Activated CD8-positive, alpha-beta T cell treated with anti-CD3 and anti-CD28 coated beads, Interleukin-2, amount 10 ng/mL, durations not matched to agents 7 days and 5 days (primary cell): Measurements from ENCODE around the gene UBQLN1. TPM values are rescaled to one million over a fixed set of nuclear protein-coding genes. Genes with fewer than 3 reads are reported as not detected.
A peak's percentile ranks its signal among the peaks of the same experiment; 100 is the strongest.
"Not testable (repeated sequence)": the region's sequence is repeated elsewhere in the genome, so short reads cannot be mapped to it uniquely, and the experiment has no call there.

Source experiments
- ATAC-seq: fragments of 150-1000 bp; cut with Tn5 transposase; one replicate; pipeline ENCODE4 v1.10.0; 2021; ENCODE audit warnings: moderate library complexity
- CTCF ChIA-PET: fragments of 350-600 bp; sonication (Branson Sonifier 250); formaldehyde crosslinking; loops from one replicate; lab custom pipeline; 2021; ENCODE audit warnings: antibody characterized with exemption; lab: Charles Lee
- POLR2A ChIA-PET: fragments of 350-600 bp; sonication (Branson Sonifier 250); formaldehyde crosslinking; loops from one replicate; lab custom pipeline; 2021; ENCODE audit warnings: antibody characterized with exemption; lab: Charles Lee
- DNase-seq: peaks from one replicate; pipeline ENCODE4 v3.0.0-alpha.2; 2020
- H3K27ac Mint-ChIP-seq: one replicate; pipeline ENCODE4 v1.8.0; 2021; ENCODE audit warnings: mild to moderate bottlenecking, mixed read lengths
- H3K27me3 Mint-ChIP-seq: one replicate; pipeline ENCODE4 v1.8.0; 2021; ENCODE audit warnings: low read depth, mixed read lengths
- H3K36me3 Mint-ChIP-seq: one replicate; pipeline ENCODE4 v1.8.0; 2021; ENCODE audit warnings: low read depth, mixed read lengths
- H3K4me1 Mint-ChIP-seq: one replicate; pipeline ENCODE4 v1.8.0; 2021; ENCODE audit warnings: low read depth, mixed read lengths
- H3K4me3 Mint-ChIP-seq: one replicate; pipeline ENCODE4 v1.8.0; 2021; ENCODE audit warnings: mild to moderate bottlenecking, mixed read lengths
- H3K9me3 Mint-ChIP-seq: one replicate; pipeline ENCODE4 v1.8.0; 2022; ENCODE audit warnings: mixed read lengths; ENCODE audit not compliant: insufficient read depth
- total RNA-seq, 2 experiments: library from RNA; stranded (reverse); gene quantifications; one replicate each; pipeline ENCODE4 v1.2.3, GENCODE V29; 2021

The UBQLN1 gene
- total RNA-seq, 2 experiments from 2014 or later = 95.8 to 98.2 TPM

DNA sequence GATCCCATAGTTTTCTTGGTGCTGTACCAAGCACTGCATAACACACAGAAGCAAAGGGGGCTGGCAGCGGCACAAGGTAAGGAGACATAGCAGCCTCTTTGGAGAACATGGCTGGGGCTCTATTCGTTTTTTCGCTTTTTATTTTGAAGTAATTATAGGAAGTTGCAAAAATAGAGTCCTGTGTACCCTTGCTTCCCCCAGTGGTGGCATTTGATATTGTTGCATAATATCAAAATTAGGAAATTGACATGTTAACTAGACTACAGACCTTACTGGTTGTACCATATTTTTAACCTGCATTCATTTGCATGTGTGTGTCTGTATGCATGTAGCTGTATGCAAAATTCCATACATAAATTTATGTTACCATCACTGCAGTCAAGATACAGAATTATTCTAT is 6.6 kb upstream of the UBQLN1 start:
- ChIA-PET CTCF (interaction anchor here (1.9 kb wide), 1 partner anchor 94 kb away, joined by 4 read pairs; no protein-coding TSS in a partner anchor), POLR2A (no interaction called here)
- H3K36me3 Mint-ChIP-seq = no peaks in the 10 kb centered on the region
- H3K27me3 Mint-ChIP-seq = no peaks in the 10 kb centered on the region
- no peak for ATAC-seq
- H3K4me1 Mint-ChIP-seq = peaks cover 1% of the 10 kb centered on the region
- H3K9me3 Mint-ChIP-seq = no peaks in the 10 kb centered on the region
- DNase-seq = no peak
- no peak overlapping the region for H3K4me3 Mint-ChIP-seq
- H3K27ac Mint-ChIP-seq = no peak overlapping the region

DNA sequence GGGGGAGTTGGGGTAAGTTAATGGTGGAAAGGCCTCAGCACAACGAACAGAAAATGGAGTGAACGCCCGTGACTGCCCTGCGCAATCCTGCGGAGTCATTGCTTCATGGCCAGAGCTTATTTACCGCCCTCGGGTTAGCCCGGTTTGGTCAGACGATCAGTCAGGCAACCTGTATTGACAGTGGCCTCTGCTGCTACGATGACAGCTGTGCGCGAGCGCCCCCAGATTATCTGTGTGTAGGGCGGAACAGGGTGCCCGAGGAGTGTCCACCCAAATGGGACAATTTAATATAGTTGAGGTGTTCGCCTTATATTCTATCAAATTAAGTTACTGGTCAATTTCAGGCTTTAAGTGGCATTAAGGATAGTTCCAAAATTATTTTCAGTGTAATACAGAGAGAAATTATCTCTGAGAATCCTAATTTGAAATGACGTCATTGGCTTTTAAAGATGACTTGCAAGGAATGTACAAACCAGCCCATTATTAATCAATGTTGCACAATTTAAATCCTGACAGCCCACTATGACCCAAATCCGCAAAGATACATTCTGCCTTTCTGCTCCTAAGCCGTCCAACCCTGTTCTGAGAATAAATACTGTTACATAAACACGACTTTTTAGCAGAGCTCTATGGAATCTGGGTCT is 879 bp upstream of the UBQLN1 start:
- peak overlapping the region; percentile 78 for H3K4me3 Mint-ChIP-seq
- H3K4me1 Mint-ChIP-seq = peaks cover 32% of the 10 kb centered on the region
- DNase-seq = peak; percentile 70
- ATAC-seq = peak; percentile 16
- H3K36me3 Mint-ChIP-seq = peaks cover 24% of the 10 kb centered on the region
- peak overlapping the region; percentile 99 for H3K27ac Mint-ChIP-seq
- CTCF ChIA-PET = interaction anchor here (0.6 to 3.4 kb wide), 14 partner anchors 9 to 373 kb away, joined by 3 to 14 read pairs (median 4); partner anchors contain the start of gene IDNK
- no peaks in the 10 kb centered on the region for H3K9me3 Mint-ChIP-seq
- no peaks in the 10 kb centered on the region for H3K27me3 Mint-ChIP-seq
- POLR2A ChIA-PET = interaction anchor here (0.6 to 3.2 kb wide), 23 partner anchors 9 to 297 kb away, joined by 3 to 38 read pairs (median 5); partner anchors contain the start of genes HNRNPK, IDNK, KIF27 and RMI1

DNA sequence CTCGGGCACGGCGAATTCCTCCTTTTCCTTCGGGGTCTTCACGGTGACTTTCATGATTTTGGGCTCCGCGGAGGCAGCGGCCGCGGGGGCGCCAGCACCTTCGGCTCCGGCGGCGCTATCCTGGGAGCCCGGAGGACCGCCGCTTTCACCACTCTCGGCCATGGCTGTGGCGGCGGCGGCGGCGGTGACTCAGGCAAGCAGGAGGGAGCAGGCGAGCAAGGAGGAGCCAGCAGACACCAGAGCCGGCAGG is 315 bp downstream of the UBQLN1 start:
- POLR2A ChIA-PET = interaction anchor here (0.9 to 3.2 kb wide), 21 partner anchors 9 to 589 kb away, joined by 3 to 38 read pairs (median 5); partner anchors contain the start of genes HNRNPK, IDNK, KIF27 and RMI1
- H3K27me3 Mint-ChIP-seq = no peaks in the 10 kb centered on the region
- peaks cover 36% of the 10 kb centered on the region for H3K4me1 Mint-ChIP-seq

GRCh38 chr9:83706676-83707517 is 861 bp downstream of the UBQLN1 start:
- peaks cover 27% of the 10 kb centered on the region for H3K36me3 Mint-ChIP-seq
- no peaks in the 10 kb centered on the region for H3K9me3 Mint-ChIP-seq
- peak; percentile 45 for ATAC-seq
- H3K4me3 Mint-ChIP-seq = peak overlapping the region; percentile 78
- ChIA-PET POLR2A (interaction anchor here (0.9 to 3.2 kb wide), 20 partner anchors 8 to 589 kb away, joined by 3 to 38 read pairs (median 6); partner anchors contain the start of genes HNRNPK, IDNK, KIF27 and RMI1), CTCF (interaction anchor here (0.5 to 3.4 kb wide), 7 partner anchors 27 to 477 kb away, joined by 3 to 14 read pairs (median 5); partner anchors contain the start of gene IDNK)
- H3K27me3 Mint-ChIP-seq = no peaks in the 10 kb centered on the region
- DNase-seq = peak; percentile 82
- peak overlapping the region; percentile 99 for H3K27ac Mint-ChIP-seq
- peaks cover 38% of the 10 kb centered on the region for H3K4me1 Mint-ChIP-seq

More for the DNA sequence above, 315 bp downstream of the UBQLN1 start:
- Mint-ChIP-seq H3K4me3 (peak overlapping the region; percentile 78), H3K27ac (peak overlapping the region; percentile 99), H3K36me3 (peaks cover 27% of the 10 kb centered on the region), H3K9me3 (no peaks in the 10 kb centered on the region)
- no peak for ATAC-seq
- DNase-seq = no peak
- CTCF ChIA-PET = interaction anchor here (1.2 to 3.4 kb wide), 6 partner anchors 11 to 87 kb away, joined by 5 to 14 read pairs (median 10); partner anchors contain the start of gene IDNK

DNA sequence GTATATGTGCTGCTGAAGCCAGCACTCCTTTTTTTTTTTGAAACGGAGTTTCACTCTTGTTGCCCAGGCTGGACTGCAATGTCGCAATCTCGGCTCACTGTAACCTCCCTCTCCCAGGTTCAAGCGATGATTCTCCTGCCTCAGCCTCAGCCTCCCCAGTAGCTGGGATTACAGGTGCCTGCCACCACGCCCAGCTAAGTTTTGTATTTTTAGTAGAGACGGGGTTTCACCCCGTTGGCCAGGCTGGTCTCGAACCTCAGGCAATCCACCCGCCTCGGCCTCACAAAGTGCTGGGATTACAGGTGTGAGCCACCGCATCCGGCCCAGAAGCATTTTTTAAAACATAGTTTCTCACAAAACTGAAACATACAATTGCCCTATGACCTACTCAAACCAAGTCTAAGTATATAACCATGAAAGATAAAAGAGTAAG is 2.5 kb downstream of the UBQLN1 start:
- ATAC-seq, H3K27me3 Mint-ChIP-seq, H3K9me3 Mint-ChIP-seq, DNase-seq, POLR2A ChIA-PET: not testable (repeated sequence)
- CTCF ChIA-PET = interaction anchor here (1.0 kb wide), 1 partner anchor 109 kb away, joined by 3 read pairs; no protein-coding TSS in a partner anchor
- Mint-ChIP-seq H3K36me3 (peaks cover 27% of the 10 kb centered on the region), H3K27ac (peak overlapping the region; percentile 99), H3K4me1 (peaks cover 47% of the 10 kb centered on the region), H3K4me3 (peak overlapping the region; percentile 78)

- Mint-ChIP-seq H3K9me3 (no peaks in the 10 kb centered on the region), H3K27ac (no peak overlapping the region), H3K4me3 (no peak overlapping the region), H3K36me3 (peaks cover 27% of the 10 kb centered on the region), H3K27me3 (no peaks in the 10 kb centered on the region), H3K4me1 (peaks cover 51% of the 10 kb centered on the region)
- DNase-seq = no peak
- CTCF ChIA-PET = interaction anchor here (0.8 to 1.3 kb wide), 2 partner anchors 10 to 217 kb away, joined by 3 read pairs; no protein-coding TSS in a partner anchor
- no peak for ATAC-seq
- POLR2A ChIA-PET = interaction anchor here (0.6 kb wide), 1 partner anchor 78 kb away, joined by 3 read pairs; no protein-coding TSS in a partner anchor
Observed at GRCh38 chr9:83701769-83702168, 6.0 kb downstream of the UBQLN1 start.

DNA sequence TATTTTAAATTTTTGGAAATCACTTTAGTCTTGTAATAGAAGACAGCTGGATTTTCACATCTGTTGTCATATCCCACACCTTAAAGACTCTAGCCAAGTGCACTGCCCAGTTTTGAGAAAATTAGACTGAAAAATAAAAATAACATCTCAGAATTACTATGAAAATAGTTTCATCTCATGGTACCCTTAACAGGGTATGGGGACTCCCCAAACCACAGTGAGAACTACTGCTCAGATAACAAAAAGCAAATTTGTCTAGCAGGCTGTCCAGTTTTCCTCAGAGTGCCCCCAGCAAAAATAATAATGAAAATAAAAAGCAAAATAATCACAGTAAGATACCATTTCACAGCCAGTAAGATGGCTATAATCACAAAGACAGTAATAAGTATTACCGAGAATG is 6.5 kb downstream of the UBQLN1 start:
- no peak overlapping the region for H3K4me3 Mint-ChIP-seq
- ATAC-seq = no peak
- no peak overlapping the region for H3K27ac Mint-ChIP-seq

DNA sequence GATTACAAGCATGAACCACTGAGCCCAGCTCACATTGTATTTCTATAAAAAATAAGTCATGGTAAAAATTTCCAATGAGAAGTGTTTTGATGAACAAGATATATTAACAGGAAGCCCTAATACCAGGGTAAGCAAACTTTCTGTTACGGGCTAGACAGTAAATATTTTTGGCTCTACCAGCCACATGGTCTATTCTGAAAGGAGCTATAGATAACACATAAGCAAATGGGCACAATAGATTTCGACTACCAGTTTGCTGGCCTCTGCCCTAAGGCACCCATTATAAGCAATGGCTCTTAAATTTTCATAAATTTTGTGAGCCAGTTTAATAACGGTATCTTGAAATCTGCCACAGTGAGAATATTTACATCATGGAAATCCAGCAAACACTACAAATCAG is 8.1 kb downstream of the UBQLN1 start:
- ATAC-seq = no peak
- Mint-ChIP-seq H3K27ac (no peak overlapping the region), H3K36me3 (peaks cover 11% of the 10 kb centered on the region), H3K4me1 (peaks cover 35% of the 10 kb centered on the region), H3K4me3 (no peak overlapping the region), H3K9me3 (no peaks in the 10 kb centered on the region), H3K27me3 (no peaks in the 10 kb centered on the region)
- POLR2A ChIA-PET = interaction anchor here (0.8 to 1.2 kb wide), 2 partner anchors 9 to 280 kb away, joined by 4 to 6 read pairs; partner anchors contain the start of genes HNRNPK and UBQLN1
- CTCF ChIA-PET = interaction anchor here (1.0 to 1.1 kb wide), 2 partner anchors 11 to 19 kb away, joined by 3 to 4 read pairs; no protein-coding TSS in a partner anchor
- DNase-seq = no peak

More for the DNA sequence above, 6.5 kb downstream of the UBQLN1 start:
- POLR2A ChIA-PET = no interaction called here
- CTCF ChIA-PET = interaction anchor here (1.3 kb wide), 1 partner anchor 9 kb away, joined by 3 read pairs; no protein-coding TSS in a partner anchor
- H3K27me3 Mint-ChIP-seq = no peaks in the 10 kb centered on the region
- H3K4me1 Mint-ChIP-seq = peaks cover 47% of the 10 kb centered on the region
- no peak for DNase-seq
- no peaks in the 10 kb centered on the region for H3K9me3 Mint-ChIP-seq
- peaks cover 25% of the 10 kb centered on the region for H3K36me3 Mint-ChIP-seq

DNA sequence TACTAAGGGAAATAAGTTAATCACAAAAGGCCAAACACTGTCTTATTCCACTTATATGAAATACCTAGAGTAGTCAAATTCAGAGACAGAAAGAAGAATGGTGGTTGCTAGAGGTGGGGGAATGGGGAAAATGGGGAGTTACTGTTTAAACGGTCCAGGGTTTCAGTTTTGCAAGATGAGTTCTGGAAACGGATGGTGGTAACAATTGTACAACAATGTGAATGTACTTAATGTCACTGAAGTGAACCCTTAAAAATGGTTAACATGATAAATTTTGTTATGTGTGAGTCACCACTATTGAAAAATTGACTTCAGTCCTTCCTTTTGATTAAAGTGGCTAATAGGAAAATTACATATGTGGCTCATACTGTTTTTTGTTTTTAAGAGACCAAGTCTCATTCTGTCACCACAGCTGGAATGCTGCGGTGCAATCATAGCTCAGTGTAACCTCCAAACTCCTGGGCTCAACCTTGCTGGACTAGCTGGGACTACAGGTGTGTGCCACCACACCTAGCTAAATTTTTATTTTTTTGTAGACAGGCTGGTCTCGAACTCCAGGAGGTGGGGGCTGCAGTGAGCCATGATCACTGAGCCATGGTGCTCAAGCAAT is 8.7 kb downstream of the UBQLN1 start:
- Mint-ChIP-seq H3K36me3 (peaks cover 10% of the 10 kb centered on the region), H3K9me3 (no peaks in the 10 kb centered on the region), H3K27me3 (no peaks in the 10 kb centered on the region), H3K4me1 (peaks cover 31% of the 10 kb centered on the region), H3K4me3 (no peak overlapping the region), H3K27ac (no peak overlapping the region)
- ChIA-PET POLR2A (interaction anchor here (1.3 kb wide), 1 partner anchor 8 kb away, joined by 9 read pairs; the partner anchor contains the start of gene UBQLN1), CTCF (interaction anchor here (1.1 kb wide), 1 partner anchor 18 kb away, joined by 4 read pairs; no protein-coding TSS in a partner anchor)
- ATAC-seq (no peak), DNase-seq (no peak)

DNA sequence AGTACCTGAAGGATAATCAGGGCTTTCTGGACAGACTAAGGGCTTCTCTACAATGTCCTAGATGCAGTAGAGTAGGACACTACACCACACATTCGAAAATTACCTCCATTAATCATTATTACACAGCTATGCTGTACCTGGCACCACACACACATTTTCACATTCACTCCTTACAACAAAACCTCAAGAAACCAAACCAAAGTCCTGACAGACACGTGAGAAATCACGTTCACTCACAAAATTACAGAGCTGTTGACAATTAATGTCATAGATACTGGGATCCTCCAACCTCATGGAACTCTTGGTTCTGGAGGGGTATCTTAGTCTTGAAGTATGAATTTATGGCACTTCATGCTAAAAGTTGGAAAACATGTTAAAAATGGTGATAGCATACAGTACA is 16.3 kb downstream of the UBQLN1 start:
- ATAC-seq (no peak), DNase-seq (no peak)
- Mint-ChIP-seq H3K4me1 (peaks cover 34% of the 10 kb centered on the region), H3K36me3 (peaks cover 14% of the 10 kb centered on the region), H3K4me3 (no peak overlapping the region), H3K27me3 (no peaks in the 10 kb centered on the region), H3K27ac (no peak overlapping the region), H3K9me3 (no peaks in the 10 kb centered on the region)
- ChIA-PET CTCF (interaction anchor here (1.2 to 1.5 kb wide), 2 partner anchors 10 to 17 kb away, joined by 3 to 4 read pairs; no protein-coding TSS in a partner anchor), POLR2A (interaction anchor here (2.7 kb wide), 1 partner anchor 17 kb away, joined by 13 read pairs; the partner anchor contains the start of gene UBQLN1)
